Upper lobe of left lung (tissue), 4 donors: Measurements from ENCODE around the gene AAGAB.

Source experiments
- CTCF ChIP-seq, 6 experiments: fragments of 450-650 bp in 4 of 6; fragments of 200-600 bp in 2 of 6; sonication (generic) in 2 of 6; IDR thresholded peaks; one replicate each; pipeline ENCODE4 v1.5.1; 2016 to 2019; ENCODE audit warnings: antibody characterized with exemption in 6 of 6
- EP300 ChIP-seq, 4 donors: sonication (generic); formaldehyde crosslinking; IDR thresholded peaks; one replicate each; pipeline ENCODE4 v1.5.1; 2017; ENCODE audit warnings: antibody characterized with exemption in 4 of 4, control low read depth in 2 of 4
- POLR2A ChIP-seq, 4 donors: fragments of 450-650 bp; IDR thresholded peaks; one replicate each; pipeline ENCODE4 v1.5.1; 2016 to 2017; ENCODE audit warnings: antibody characterized with exemption in 4 of 4, mild to moderate bottlenecking in 2 of 4
- POLR2AphosphoS5 ChIP-seq, 2 donors: sonication (generic); formaldehyde crosslinking; IDR thresholded peaks; one replicate each; pipeline ENCODE4 v1.5.1; 2017; ENCODE audit warnings: antibody characterized with exemption in 2 of 2

- TF ChIP-seq POLR2AphosphoS5 (IDR thresholded peaks at IDR 0.05) (peak in 1 of 2 donors; percentile 26), POLR2A (IDR thresholded peaks at IDR 0.05) (no peak), CTCF (IDR thresholded peaks at IDR 0.05) (no peak), EP300 (IDR thresholded peaks at IDR 0.05) (no peak)
Measured at GRCh38 chr15:67186226-67186649, 68.2 kb downstream of the AAGAB start.
